Effector CD4-positive, alpha-beta T cell (primary cell): Measurements from ENCODE around the gene NANOS3.
A peak's percentile ranks its signal among the peaks of the same experiment; 100 is the strongest.

Experiments used
- DNase-seq: peaks from one replicate; pipeline ENCODE4 v3.0.0-alpha.2; 2020

Gene NANOS3

DNA sequence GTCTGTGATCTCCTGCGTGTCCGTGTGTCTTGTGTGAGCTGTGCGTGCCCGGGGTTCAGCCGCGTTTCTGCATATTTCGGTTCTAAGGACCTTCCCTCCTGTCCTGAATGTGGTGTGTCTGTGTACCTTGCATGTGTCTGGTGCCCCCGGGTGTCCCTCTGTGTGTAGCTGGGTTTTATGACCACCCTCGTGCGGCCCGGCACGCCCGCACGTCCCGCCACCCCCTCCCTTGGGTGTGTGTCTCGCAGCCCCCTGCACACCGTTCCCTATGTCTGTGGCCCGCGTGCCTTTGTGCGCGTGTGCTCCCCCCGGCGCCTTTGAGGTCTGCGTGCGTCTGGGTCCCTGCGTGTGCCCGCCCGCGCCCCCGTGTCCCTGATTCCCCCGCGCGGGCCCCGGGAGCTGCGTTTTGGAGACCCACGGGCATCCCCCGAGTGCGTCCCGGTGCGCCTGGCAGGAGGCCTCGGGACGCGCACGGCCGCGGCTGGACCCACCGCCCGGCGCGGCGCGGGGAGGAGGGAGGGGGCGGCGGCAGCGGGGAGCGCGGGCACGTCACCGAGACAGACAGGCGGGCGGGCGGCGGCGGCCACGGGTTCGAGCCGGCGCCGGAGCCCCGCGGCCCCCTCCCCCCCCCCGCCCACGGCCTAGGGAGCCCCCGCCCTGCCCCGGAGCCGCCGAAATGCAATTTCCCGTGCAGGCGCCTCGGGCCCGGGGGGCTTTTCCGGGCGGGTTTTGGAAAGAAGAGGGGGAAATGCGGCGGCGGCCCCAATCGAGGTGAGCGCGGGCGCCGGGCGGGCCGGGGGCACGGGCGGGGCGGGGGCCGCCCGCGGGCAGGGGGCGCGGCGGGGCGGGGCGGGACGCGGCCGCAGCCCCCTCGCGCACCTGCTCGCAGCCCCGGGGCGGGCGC, 12.0 kb upstream of the NANOS3 start:
- no peak for DNase-seq

- no peak for DNase-seq
Observed at GRCh38 chr19:13865571-13866462, 11.1 kb upstream of the NANOS3 start.

- DNase-seq = no peak
Observed at GRCh38 chr19:13866463-13867046, 10.4 kb upstream of the NANOS3 start.

DNA sequence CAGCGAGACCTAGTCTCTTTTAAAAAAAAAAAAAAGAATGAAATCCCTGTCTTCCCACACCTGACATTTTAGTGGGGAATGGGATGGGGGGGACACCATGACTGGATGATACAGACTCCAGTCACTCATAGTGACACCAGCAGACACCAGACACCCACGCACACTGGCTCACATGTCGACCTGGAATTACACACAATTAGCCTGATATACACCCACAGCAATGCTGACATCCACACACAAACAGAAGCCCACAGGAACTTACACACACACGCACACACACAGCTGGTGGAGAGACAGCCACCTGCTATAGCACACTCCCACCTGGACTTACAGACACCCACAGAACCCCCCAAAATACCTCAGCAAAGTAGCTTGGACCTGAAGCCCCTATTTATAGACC, 8.3 kb upstream of the NANOS3 start:
- DNase-seq = no peak

DNA sequence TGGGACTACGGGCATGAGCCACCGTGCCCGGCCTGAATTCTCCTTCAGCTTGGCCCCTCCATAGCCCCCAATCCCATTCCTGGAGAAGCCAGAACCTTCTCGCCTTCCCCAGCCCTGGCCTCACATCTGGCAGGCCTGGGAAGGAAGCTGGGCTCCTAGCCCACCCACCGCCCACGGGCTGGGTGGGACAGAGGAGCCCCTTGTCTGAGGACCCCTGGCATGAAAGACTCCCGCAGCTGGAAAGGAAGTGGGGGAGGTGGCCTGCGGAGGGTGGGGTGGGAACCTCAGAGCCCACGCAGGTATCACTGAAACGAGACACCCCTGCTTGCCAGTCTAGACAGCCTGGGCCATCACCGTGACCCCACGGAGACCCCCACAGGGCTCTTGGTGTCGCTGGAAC, 7.7 kb upstream of the NANOS3 start:
- no peak for DNase-seq

- no peak for DNase-seq
Observed at GRCh38 chr19:13870873-13871272, 6.1 kb upstream of the NANOS3 start.

- no peak for DNase-seq
Observed at GRCh38 chr19:13872339-13872694, 4.6 kb upstream of the NANOS3 start.

DNA sequence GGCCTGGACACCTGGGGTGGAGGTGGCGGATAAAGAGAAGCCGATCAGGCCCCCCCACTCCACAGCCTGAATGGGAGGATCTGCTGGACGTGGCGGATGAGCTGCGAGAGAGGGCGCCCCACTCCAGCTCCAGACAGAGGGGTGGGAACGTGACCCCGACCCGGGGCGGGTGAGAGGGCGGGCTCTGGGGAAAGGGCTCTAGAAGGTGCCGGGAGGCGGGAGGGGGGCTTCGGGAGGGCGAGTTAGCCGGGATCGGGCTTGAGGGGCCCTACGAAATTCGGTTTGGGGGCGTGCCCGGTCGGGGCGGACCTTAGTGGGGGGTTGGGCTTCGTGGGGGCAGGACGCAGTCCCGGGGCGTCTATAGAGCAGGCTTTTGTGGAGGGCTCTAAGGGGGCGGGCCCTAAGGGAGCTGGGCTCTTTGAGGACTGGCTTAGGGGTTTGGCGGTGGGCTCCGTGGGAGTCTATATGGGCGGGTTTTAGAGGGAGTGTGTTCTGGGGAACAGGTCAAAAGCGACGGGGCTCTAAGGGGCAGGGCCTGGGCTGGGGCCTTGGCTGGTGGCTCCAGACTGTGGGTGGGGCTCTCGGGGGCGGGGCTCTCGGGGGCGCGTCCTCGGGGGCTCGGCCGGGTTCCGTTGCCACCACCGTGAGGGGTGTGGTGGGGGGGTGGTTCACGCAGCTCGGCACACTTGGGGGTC, 4.1 kb upstream of the NANOS3 start:
- no peak for DNase-seq

DNA sequence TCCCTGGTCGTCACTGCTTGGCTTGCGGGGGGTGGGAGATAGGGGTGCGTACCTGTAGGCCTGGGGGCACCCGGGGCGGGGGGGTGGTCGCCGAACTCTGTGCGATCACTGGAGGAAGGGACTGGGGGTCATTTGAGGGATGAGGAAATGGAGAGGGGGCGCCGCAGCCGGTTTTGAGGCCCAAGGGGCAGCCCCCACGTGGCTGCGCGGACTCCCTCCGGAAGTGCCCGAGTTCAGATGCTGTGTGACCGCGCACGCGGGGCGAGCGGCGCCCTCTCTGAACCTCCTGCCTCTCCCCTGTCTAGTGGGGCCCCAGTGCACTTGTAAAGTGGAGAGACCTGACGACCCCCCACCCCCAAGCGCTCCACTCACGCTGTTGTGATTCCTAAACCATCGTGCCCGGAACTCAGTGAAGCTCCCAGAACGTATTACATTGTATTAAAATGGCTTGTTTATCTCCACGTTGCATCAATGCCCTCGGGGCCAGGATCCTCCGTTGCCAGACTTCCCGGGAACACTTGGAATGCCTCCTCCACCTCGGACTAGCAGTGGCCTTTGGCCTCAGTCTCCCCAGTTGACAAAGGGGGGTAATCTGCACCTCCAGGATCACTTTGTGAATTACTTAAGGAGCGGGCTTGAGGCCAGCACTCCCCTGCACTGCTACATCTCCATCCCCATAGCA, 3.0 kb upstream of the NANOS3 start:
- DNase-seq = no peak

DNA sequence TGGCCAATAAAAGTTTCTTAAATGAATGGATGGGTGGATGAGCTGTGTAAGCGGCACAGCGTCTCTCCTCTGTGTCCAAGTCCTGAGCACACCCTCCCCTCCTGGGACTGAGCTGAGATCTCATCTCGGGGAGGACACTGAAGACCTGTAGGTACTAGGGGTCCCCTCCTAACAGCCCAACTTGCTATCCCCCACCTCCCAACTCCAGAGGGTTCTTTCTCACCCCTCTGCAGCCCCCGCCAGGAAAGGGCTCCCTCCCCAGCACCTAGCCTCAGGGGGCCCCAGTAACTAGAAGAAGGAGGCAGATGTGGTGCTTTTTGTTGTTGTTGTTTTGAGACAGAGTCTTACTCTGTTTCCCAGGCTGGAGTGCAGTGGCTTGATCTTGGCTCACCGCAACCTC, 1.1 kb upstream of the NANOS3 start:
- DNase-seq = no peak

DNA sequence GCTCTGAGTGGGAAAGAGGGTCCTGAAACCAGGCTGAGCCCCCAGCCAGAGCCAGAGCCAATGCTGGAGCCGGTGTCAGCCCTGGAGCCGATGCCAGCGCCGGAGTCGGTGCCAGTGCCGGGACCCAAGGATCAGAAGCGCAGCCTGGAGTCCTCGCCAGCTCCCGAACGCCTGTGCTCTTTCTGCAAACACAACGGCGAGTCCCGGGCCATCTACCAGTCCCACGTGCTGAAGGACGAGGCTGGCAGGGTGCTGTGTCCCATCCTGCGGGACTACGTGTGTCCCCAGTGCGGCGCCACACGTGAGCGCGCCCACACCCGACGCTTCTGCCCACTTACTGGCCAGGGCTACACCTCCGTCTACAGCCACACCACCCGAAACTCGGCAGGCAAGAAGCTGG, 369 bp downstream of the NANOS3 start:
- no peak for DNase-seq

- DNase-seq = peak; percentile 98
Observed at GRCh38 chr19:13880059-13881043, 3.4 kb downstream of the NANOS3 start.

DNA sequence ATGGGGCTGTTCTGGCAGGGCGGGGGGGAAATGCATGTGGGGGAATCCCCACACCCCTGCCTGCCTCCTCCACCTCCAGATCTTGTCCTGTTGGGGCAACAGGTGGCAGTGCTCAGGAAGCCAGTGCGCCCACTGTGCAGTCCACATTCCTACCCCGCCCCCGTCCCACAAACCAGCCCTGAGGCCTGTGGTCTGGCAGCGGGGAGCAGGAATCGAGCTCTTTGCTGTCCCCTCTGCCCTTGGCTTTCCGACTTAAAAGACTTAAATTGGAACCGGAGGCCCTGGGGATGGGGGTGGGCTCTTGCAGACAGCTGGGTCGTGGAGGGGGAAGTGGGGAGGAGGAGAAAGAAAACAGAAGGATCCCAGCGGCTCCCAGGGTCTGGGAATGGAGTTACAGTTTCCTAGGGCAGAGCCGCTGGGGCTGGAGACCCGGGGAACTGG, 4.3 kb downstream of the NANOS3 start:
- DNase-seq = no peak

DNA sequence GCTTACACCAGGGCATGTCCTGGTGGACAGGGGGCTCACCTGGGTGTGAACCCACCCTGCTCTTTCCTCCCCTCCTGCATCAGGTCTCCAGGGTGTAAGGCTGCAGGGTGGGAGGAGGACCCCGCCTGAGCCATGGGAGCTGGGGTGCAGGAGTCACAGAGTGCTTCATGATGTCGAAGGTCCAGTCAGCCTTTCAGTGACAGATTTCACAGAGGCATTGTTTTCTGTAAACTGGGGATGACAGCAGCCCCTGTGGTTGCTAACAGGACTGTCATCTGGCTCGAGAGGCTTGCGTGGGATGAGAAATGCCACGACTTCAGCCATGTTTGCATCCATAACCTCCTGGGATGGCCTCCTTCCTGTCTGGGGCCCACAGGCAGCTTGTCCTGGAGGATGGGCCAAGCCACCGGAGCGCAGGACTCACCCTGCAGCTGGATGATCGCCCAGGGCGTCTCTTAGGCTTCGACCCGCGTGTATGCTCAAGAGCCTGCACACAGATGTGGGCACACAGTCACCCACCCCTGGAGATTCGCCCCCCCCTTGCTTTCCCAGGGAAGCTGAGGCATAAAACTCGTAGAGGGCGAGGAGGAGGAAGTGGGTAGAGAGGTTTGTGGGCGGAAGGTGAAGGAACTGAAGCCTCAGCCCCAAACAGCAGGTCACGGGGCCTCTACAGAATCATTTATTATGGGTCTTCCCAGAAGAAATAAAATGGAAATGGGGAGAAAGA, 4.9 kb downstream of the NANOS3 start:
- DNase-seq = no peak

DNA sequence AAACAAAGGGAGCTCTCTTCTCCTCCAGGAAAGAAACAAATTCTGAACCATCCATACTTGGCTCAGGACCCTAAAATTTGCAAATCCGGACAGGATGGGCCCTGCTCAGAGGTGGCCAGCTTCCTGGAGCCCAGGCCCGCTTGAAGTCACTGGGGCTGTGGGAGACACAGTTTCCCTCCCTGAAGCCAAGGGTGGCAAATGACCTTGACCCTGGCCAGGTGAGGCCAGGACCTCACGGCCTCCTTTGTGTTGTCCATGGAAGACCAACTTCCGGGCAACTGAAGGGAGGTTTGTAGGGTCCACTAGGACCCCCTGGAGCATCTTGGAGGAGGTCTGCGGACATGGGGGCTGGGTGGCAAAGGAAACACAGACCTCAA, 5.5 kb downstream of the NANOS3 start:
- no peak for DNase-seq

- no peak for DNase-seq
Observed at GRCh38 chr19:13882836-13883235, 5.9 kb downstream of the NANOS3 start.

DNA sequence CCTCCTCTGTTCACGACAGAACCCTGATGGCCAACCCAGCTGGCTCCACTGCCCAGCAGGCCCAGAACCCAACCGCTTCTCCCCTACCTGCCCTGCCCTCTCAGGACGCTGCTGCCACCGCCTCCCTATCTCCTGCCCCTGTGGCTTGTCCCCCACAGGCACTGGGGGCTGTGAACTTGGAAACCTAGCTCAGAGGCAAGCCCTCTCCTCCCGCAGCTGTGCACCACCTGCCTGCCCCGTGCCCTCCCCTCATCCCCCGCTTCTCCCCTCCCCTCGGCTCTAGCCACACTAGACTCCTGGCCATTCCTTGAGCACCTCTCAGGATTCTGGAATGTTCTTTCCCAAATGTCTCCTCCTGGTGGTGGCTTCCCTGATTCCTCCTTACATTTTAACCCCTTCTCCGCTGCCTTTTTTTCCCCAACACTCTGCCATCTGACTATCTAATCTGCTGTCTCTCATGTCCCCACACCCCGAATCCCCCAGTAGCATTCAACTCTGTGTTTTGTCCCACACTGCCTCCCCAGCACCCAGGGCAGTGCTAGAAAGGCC, 6.7 kb downstream of the NANOS3 start:
- no peak for DNase-seq

- DNase-seq = no peak
Observed at GRCh38 chr19:13884726-13885591, 8.0 kb downstream of the NANOS3 start.

DNA sequence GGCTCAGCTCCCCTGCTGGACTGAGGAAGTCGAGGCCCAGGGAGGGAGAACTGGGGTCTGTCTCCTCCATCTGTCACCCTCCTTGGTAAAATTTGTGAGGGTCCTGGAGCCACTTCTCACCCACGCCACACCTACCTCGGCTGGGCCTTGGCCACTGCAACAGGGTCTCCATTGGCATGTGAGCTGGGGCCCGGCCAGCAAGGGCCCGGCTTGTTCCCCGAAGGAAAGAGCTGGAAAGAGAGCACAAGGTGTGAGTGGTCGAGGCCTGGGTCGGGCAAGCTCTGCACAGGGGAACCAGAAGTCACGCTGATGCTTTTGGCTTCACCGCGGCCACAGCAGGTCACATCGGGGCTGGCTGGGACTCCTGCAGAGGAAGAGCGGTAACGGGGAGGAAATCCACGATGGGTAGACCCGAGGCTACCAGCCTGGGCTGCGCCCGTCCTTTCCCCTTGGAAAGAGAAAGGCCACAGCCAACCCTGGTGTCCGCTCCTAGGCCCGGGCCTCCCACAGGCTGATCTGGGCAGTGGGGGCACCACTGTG, 9.0 kb downstream of the NANOS3 start:
- DNase-seq = no peak
